ENCODE data around the gene LDLRAD4. TPM values are rescaled to one million over a fixed set of nuclear protein-coding genes. Genes with fewer than 3 reads are reported as not detected.

Gene LDLRAD4
- total RNA-seq, 1 donor = 0.54 TPM

DNA sequence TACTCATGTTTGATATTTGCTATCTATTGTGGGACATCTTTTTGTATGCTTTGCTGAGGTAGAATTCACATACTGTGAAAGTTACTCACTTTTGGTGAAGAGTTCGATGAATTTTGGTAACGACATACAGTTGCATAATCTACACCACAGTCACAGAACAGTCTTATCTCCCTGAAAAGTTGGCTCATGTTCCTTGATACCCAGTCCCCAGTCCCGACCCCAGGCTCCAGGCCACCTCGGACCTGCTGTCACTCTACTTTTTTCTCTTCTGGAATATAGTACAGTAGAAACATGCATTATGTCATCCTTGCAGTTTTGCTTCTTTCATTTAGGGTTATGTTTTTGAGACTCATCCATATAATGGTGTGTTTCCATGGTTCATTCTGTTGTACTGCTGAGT lies 316.1 kb downstream of the LDLRAD4 start:
- no peak for DNase-seq (ENCODE audit: low read depth)
- no peak overlapping the region for H3K4me3 ChIP-seq (ENCODE audit: low read depth, low read length)
- TF ChIP-seq, protein P1, sequence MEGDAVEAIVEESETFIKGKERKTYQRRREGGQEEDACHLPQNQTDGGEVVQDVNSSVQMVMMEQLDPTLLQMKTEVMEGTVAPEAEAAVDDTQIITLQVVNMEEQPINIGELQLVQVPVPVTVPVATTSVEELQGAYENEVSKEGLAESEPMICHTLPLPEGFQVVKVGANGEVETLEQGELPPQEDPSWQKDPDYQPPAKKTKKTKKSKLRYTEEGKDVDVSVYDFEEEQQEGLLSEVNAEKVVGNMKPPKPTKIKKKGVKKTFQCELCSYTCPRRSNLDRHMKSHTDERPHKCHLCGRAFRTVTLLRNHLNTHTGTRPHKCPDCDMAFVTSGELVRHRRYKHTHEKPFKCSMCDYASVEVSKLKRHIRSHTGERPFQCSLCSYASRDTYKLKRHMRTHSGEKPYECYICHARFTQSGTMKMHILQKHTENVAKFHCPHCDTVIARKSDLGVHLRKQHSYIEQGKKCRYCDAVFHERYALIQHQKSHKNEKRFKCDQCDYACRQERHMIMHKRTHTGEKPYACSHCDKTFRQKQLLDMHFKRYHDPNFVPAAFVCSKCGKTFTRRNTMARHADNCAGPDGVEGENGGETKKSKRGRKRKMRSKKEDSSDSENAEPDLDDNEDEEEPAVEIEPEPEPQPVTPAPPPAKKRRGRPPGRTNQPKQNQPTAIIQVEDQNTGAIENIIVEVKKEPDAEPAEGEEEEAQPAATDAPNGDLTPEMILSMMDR (IDR thresholded peaks at IDR 0.05; ENCODE audit: insufficient read depth, low read length) = no peak

DNA sequence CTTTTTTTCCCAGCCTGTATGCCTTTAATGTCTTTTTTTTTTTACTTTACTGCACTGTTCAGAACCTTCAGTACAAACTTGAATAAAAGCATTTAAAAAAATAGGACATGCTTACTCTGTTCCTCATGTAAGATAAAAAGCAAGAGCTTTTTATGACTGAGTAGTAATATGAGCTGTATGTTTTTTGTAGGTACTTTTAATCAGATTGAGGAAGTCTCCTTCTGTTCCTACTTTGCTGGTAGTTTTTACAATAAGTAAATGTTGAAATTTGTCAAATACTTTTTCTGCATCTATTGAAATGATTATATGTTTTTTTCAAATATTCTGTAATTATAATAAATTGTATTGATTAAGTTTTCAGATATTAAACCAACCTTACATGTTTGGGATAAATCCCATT lies 318.0 kb downstream of the LDLRAD4 start:
- H3K4me3 ChIP-seq (ENCODE audit: low read depth, low read length) = no peak overlapping the region
- TF ChIP-seq, protein P1 (IDR thresholded peaks at IDR 0.05; ENCODE audit: insufficient read depth, low read length) = no peak
- DNase-seq (ENCODE audit: low read depth) = no peak

DNA sequence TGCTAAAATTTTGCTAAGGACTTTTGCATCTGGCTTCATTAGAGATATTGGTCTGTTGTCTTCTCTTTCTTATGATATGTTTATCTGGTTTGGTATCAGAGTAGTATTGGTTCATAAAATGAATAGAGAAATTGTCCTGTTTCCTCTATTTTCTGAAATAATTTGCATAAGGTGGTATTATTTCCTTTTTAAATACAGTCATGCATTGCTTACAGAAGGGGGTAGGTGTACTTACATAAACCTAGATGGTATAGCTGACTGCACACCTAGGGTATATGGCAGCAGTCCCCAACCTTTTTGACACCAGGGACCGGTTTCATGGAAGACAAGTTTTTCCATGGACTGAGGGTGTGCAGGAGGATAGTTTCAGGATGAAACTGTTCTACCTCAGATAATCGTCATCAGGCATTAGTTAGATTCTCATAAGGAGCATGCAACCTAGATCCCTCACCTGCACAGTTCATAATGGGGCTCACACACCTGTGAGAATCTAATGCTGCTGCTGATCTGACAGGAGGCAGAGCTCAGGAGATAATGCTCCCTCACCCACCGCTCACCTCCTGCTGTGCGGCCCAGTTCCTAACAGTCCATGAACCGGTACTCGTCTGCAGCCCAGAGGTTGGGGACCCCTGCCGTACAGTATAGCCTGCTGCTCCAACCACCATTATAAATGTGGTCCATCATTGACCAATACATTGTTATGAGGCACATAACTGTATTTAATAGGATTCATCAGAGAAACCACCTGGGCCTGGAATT lies 318.6 kb downstream of the LDLRAD4 start:
- H3K4me3 ChIP-seq (ENCODE audit: low read depth, low read length) = no peak overlapping the region
- DNase-seq (ENCODE audit: low read depth) = no peak
- TF ChIP-seq, protein P1 (IDR thresholded peaks at IDR 0.05; ENCODE audit: insufficient read depth, low read length) = no peak

DNA sequence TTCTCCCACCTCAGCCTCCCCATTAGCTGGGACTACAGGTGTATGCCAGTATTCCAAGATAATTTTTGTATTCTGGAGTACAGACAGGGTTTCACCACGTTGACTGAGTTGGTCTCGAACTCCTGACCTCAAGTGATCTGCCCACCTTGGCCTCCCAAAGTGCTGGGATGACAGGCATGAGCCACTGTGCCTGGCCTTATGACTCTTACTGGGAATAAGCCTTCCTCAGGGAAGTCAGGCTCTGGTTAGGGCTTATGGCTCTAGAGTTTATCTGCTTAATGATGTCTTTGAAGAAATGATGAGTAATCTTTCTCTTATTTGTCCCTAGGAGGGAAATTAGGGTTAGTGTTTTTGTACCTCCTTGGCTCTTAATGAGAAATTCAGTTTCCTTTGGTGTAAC lies 320.1 kb downstream of the LDLRAD4 start:
- H3K4me3 ChIP-seq (ENCODE audit: low read depth, low read length) = no peak overlapping the region
- DNase-seq (ENCODE audit: low read depth) = no peak
- TF ChIP-seq, protein P1 (IDR thresholded peaks at IDR 0.05; ENCODE audit: insufficient read depth, low read length) = no peak

DNA sequence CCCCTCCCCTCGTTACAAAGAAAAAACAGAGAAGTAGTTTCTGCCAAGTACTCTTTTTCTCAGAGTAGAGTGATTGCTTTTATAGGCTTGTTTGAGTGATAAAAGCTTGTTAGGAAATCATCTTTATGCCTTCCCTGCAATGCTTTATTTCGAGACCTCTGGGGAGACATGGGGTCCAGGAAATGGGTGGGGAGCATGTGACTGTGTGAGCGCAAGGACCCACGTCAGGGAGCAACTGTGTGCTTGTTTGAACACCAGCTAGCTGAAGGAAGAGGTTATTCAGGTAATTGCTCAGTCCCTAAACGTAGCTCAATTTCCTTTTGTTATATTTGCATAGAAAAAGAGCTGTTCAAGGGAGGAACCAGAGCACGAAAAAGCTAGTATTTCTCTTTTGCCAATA lies 320.5 kb downstream of the LDLRAD4 start:
- DNase-seq (ENCODE audit: low read depth) = no peak
- TF ChIP-seq, protein P1 (IDR thresholded peaks at IDR 0.05; ENCODE audit: insufficient read depth, low read length) = no peak
- H3K4me3 ChIP-seq (ENCODE audit: low read depth, low read length) = no peak overlapping the region

DNA sequence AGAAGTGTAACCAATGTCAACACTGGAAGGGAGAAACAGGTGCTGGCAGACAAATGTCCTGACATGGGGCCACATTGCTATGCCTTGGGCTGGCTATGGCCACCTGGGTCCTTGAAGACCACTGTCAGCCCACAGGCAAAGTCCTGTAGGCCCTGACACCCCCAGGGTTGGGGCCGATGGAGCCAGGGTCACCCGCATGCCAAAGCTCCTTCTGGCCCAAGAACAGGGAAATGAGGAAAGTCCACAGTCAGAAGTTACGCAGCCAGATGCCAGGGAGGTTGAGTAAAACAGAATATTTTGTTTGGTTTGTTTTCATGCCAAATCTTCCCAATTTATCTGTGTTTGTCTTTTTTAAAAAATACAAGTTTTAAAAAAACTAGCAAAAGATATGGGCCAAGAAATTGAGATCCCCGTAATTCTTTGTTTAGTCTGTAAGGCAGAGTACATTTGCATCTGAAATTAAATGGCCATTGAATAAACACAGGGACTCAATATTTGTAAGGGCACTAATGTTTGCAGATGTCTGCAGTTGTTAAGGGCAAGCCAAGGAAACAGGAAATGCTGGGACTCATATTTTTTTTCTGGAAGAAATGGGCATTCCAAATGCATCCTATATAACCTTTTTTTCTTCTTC lies 321.4 kb downstream of the LDLRAD4 start:
- H3K4me3 ChIP-seq (ENCODE audit: low read depth, low read length) = no peak overlapping the region
- TF ChIP-seq, protein P1 (IDR thresholded peaks at IDR 0.05; ENCODE audit: insufficient read depth, low read length) = no peak
- DNase-seq (ENCODE audit: low read depth) = no peak
